DOHH2 (cell line): Measurements from ENCODE around the gene ZSWIM5.

ENCODE experiments used
- CTCF ChIP-seq: fragments of 200-600 bp; sonication (generic); IDR thresholded peaks from one replicate; pipeline ENCODE4 v1.5.1; 2014; ENCODE audit warnings: antibody characterized with exemption, mild to moderate bottlenecking, low read depth, low read length; ENCODE audit not compliant: poor library complexity, severe bottlenecking
- EZH2phosphoT487 ChIP-seq: fragments of 200-600 bp; sonication (generic); IDR thresholded peaks from 2 replicates; pipeline ENCODE4 v1.6.1; 2017; ENCODE audit warnings: borderline replicate concordance, mild to moderate bottlenecking, antibody characterized with exemption, low read length, moderate library complexity, mixed read lengths

DNA sequence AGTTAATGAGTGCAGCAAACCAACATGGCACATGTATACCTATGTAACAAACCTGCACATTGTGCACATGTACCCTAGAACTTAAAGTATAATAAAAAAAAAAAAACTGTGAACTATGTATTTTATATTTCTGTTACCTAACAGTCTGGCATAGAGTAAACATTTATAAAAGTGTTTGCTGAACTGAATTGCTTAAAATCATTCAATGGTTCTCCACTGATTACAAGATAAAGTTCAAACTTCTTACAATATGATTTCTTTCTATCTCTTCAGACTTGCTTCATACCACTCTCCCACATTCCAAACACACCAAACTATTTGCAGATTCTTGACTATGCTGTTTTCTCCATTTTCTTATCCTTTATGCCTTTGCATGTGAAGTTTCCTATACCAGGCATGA is 104.5 kb downstream of the ZSWIM5 start:
- TF ChIP-seq CTCF (no peak), EZH2phosphoT487 (no peak)
